GOT3 (cell line): ENCODE measurements around the gene DHX8.
"Not testable (repeated sequence)": the region's sequence is repeated elsewhere in the genome, so short reads cannot be mapped to it uniquely, and the experiment has no call there.

Source experiments
- DNase-seq: peaks from one replicate; lab custom pipeline; 2025; ENCODE audit warnings: mixed read lengths; lab: John Stamatoyannopoulos, UW

DHX8 gene

DNA sequence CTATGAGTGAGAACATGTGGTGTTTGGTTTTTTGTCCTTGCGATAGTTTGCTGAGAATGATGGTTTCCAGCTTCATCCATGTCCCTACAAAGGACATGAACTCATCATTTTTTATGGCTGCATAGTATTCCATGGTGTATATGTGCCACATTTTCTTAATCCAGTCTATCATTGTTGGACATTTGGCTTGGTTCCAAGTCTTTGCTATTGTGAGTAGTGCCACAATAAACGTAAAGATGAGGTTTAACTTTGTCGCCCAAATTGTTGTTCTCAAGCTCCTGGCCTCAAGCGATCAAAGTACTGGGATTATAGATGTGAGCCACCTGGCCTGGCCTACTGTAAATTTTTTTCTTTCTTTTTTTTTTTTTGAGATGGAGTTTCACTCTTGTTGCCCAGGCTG, 21.2 kb upstream of the DHX8 start:
- not testable (repeated sequence) for DNase-seq

DNA sequence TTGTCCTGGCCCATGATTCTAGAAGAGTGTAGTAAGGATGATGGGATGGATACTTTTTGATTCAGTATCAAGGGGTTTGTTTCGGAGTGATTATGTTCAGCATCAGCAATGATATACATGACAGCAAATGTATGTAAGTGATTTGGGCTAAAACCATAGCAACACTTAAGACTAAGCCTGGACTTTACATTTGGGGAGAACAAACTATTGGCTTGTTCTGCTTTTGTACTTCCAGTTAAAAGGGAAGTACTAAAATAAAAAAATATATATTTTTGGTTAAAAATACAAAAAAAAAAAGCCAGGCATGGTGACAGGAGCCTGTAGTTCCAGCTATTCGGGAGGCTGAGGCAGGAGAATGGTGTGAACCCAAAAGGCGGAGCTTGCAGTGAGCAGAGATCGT, 20.5 kb upstream of the DHX8 start:
- DNase-seq, result no peak

DNA sequence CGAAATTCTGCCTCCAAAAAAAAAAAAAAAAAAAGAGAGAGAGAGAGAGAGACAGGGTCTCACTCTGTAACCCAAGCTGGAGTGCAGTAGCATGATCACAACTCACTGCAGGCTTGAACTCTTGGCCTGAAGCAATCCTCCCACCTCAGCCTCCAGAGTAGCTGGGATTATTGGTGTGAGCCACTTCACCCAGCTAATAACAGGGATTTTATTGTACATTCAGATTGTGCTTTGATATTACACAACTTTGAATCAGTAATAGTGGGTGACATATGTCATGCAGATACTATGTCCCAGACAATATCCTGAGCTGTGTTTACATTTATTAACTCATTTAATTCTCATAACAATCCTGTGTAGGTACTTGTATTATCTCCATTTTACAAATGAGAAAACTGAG, 19.7 kb upstream of the DHX8 start:
- DNase-seq, result no peak

DNA sequence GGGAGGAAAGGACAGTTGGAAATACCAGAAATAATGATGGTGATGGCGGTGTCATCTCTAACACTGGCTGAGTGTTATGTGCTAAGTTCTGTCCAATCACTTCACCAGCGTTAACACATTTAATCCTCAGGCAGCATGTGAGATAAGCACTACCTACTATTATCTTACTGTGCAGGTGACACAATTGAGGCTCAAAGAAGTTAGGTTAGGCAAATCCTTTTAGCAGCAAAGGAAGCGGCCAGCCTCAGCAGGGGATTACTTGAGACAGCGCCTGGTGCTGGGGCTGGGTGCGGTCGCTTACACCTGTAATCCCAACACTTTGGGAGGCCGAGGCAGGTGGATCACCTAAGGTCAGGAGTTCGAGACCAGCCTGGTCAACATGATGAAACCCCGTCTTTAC, 18.7 kb upstream of the DHX8 start:
- DNase-seq, result no peak

DNA sequence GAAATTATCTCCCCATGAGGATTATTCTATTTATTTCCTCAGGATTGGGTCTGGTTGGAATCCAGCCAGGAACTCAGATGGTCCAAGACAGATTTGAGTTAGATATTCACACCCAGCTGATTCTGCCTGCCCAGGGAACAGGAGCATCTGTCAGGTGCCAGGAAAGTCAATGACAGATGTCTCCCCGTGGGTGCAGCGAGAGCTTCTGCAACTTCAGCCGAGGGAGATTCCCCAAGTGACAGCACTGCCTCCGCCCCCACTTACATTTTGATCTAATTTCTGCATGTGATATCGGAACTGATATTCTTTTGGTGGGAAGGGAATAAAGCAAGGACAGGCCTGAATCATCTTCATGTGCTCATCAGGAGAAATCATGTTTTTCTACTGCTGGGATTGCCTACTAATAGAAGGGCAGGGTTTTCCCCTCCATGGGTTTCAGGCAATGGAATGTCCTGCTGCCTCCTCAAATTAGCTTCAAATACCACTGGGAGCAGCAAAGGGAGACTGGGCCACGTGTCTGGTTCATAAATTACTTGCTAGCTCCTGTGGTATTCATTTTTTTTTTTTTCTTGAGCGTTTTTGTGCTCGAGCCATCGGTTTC, 15.7 kb upstream of the DHX8 start:
- no peak for DNase-seq

DNA sequence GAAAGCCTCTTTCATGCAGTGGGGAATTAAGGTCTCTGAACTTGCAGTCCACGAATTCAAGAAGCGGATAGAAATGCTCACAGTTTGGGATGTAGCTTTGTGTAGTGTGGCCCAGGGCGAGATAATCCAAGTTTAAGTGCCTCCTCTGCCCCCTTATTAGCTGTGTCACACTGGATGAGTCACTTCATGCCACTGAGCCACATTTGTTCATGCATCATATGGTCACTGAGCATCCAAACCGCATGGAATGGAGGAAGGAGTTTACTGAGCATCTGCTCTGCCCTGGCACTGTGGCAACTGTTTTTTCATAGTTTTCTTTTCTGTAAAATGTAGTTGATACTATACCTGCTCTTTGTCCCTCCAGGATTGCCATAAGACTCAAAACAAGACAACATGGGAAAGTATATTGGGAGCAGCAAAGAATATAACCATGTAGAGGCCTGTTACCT, 15.1 kb upstream of the DHX8 start:
- DNase-seq, result no peak

DNA sequence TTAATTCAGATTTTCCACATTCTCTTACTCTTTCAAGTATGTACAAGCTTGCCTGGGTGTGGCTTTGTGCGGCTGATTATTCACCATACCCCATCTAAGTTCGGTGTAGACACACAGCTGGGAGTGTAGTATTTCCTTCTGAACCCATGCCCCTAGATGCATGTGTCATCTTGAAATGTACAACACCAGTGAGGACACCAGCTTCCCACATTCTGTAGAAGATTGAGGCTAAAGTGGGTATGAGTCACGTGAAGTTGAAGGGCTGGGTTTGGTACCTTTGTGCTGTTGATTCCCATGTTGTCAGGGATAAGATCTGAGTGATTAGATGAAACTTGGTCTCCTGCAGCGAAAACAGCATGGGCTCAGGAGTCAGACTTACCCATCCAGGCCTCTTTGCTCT, 14.6 kb upstream of the DHX8 start:
- DNase-seq, result no peak

DNA sequence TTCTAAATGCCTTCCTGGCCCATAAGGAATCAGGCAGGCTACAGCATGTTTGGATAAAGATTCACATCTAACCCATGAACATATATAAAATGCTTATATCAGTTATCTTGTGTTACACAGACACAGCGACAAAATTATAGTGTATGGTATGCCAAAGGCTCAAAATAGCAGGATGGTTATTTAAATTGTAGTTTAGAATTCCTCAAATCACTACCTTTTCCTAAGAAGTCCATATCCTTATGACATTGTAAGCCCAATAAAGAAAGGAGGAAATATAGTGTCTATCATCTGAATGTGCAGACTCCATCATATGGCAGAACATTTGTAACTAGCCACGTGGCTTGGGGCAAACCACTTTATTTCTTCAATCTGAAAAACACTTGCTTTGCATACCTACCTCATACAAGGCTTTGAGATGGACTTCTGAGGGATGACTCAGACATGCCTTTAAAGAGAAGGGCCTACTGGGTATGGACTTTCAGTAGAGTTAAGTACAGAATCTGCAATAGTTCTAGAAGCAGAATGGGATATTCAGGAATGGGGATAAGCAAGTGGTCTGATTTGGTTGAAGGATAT, 12.1 kb upstream of the DHX8 start:
- DNase-seq, result no peak

DNA sequence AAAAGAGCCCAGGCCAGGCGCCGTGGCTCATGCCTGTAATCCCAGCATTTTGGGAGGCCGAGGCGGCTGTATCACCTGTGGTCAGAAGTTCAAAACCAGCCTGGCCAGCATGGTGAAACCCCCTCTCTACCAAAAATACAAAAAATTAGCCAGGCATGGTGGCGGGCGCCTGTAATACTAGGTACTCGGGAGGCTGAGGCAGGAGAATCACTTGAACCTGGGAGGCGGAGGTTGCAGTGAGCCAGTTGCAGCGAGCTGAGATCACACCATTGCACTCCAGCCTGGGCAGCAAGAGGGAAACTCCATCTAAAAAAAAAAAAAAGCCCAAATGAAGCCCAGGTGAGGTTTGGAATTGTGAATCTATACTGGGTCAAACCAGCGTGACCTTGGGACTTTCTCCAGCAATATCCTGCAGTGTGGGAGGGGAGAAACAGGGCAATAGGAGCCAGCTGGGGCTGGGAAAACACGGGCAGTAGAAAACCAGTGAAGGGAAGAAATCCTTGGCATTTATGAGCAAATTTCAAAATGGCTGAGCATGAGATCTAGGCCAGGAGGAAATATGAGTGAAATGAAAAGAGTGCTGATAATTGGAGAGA, 8.2 kb upstream of the DHX8 start:
- DNase-seq, result no peak

DNA sequence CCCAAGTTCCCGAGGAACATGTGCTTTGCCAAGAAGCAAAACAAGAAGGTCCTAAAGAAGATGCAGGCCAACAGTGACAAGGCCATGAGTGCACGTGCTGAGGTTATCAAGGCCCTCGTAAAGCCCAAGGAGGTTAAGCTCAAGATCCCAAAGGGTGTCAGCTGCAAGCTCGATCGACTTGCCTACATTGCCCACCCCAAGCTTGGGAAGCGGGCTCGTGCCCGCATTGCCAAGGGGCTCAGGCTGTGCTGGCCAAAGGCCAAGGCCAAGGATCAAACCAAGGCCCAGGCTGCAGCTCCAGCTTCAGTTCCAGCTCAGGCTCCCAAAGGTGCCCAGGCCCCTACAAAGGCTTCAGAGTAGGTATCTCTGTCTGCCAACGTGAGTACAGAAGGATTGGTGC, 7.5 kb upstream of the DHX8 start:
- not testable (repeated sequence) for DNase-seq

DNA sequence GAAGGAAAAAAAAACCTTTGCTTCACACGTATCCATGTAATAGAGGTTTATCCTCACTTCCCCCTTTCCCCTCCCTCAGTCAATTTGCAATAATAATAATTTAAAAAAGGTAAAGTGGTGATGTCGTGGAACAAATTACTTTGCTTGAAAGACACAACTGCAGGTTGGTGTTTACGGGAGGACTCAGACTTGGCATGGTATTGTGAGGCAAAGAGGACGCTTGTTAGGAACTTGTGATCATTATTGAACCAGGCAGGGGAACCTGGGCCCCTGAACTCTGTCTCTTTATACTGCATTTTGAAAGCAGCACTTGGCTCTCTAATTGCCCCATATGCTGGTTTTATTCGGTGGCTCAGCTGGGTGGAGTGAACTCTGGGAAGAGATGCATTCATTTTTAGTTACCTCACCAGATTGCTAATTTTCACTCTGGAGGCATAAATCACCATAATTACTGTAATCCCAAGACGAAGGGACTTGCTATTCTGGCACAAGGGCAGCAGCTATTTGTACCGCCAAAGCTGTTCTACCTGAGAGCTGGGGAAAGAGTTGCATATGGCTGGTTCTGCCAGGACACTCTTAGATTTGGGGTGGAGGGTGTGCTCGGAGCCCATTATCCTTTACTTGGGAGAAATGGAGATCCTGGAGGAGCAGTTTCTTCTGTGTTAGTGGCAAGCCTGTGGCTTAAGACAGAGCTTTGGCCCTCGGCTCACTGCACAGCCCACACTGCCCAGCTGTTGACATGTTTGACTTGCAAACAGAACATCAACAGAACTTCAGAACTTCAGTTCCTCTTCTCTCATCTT, 5.7 kb upstream of the DHX8 start:
- DNase-seq, result no peak

DNA sequence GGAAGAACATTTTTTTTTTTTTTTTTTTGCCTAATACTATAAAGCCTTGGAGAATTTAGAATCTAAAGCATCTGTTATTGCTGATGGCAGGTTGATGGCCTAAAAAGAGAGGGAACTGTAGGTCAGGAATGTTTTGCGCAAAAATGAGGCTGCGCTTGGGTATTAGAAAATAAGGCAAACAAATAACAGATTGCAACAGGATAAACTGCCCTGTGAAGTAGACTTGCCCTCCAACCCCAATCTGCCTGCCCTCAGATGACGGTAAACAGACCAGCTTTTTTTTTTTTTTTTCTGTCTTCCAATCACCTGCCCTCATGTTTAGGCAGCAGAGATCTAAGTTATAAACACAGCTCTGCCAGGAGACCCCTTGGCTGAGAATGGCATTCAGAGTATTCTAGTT, 3.8 kb upstream of the DHX8 start:
- no peak for DNase-seq

DNA sequence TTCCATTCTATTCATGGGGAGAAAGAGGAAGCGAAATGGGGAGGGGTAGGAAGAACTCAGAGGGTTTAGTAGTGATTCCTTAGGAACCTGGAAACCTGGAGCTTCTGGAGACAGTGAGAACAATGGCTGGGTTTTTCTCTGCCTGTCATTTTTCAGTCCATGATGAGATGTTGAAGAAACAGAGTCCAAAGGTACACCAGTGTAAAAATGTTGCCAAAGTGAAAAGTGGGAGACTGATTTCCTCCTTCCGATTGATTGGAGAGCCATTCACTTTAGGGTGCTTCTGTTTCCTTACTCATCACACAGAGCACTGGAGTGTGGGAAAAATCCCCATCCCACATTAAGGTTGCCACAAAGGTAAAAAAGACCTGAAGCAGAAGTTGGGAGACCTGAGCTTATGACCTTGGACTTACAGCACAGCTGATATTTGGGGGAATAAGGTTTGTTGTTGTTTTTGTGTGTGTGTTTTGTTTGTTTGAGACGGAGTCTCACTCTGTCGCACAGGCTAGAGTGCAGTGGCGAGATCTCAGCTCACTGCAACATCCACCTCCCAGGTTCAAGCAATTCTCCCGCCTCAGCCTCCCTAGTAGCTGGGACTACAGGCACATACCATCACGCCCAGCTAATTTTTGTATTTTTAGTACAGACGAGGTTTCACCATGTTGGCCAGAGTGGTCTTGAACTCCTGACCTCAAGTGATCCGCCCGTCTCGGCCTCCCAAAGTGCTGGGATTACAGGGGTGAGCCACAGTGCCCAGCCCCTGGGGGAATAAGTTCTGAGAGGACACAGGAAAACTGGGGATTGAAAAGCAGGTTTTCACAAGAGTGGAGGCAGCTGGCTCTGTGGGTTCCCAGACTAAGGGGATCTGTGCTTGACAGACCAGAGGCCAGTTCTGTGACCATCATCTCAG, 1.4 kb upstream of the DHX8 start:
- no peak for DNase-seq

DNA sequence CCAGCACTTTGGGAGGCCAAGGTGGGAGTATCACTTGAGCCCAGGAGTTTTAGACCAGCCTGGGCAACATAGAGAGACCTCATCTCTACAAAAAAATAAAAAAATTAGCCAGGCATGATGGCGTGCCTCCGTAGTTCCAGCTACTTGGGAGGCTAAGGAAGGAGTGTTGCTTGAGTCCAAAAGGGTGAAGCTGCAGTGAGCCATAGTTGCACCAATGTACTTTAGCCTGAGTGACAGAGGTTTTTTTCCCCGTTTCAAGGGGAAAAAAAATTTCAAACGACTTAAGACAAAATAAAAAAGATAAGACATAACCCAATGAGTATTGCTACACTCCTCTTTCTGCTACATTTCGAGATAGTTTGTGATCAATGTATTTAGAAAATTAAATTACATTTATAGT, 6.8 kb downstream of the DHX8 start:
- no peak for DNase-seq

DNA sequence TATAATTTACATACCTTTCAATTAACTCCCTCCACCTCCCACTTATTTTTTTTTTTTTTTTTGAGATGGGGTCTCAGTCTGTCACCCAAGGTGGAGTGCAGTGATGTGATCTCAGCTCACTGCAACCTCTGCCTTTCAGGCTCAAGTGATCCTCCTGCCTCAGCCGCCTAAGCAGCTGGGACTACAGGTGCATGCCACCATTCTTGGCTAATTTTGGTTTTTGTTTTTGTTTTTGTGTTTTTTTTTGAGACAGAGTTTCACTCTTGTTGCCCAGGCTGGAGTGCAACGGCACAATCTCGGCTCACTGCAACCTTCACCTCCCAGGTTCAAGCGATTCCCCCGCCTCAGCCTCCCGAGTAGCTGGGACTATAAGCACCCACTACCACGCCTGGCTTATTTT, 25.7 kb downstream of the DHX8 start:
- not testable (repeated sequence) for DNase-seq

DNA sequence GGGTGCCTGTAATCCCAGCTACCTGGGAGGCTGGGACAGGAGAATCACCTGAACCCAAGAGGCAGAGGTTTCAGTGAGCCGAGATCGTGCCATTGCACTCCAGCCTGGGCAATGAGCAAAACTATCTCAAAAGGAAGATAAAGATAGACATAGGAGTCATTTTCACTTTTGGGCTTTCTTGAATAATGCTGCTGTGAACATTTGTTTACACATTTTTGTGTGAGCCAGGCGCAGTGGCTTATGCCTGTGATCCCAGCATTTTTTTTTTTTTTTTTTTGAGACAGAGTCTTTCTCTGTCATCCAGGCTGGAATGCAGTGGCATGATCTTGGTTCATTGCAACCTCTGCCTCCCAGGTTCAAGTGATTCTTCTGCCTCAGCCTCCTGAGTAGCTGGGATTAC, 27.4 kb downstream of the DHX8 start:
- not testable (repeated sequence) for DNase-seq

DNA sequence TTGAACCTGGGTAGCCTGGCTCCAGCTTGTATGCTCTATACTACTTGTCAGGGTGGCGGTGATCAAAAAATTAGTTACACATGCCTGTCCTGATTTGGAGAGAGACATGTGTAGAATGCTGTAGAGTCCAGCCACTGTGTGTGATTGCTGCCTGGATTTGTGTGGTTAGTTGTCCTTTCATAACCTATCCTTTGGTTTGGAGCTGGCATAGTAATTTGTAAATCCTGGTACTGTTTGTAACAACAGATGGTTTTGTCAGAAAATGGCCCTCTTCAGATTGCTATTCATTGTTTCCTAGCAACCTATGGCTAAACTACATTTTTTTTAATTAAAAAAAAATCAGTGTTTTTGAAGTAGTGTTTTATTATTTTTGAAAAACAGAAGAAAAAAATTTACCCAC, 31.9 kb downstream of the DHX8 start:
- DNase-seq, result no peak

DNA sequence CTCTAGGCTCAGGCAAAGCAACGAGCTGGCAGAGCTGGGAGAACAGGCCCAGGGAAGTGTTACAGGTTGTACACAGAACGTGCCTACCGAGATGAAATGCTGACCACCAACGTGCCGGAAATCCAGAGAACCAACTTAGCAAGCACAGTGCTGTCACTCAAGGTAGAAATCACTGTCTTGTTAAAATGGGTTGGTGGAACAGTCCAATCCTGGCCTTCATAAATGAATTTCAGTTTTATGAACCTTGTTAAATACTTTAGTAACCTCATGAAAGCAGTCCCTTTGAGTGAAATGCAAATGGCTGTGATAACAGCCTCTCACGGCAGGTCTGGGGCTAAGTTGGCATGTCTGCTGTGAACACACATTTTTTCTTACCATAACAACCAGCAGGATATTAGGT, 33.4 kb downstream of the DHX8 start:
- DNase-seq, result no peak

DNA sequence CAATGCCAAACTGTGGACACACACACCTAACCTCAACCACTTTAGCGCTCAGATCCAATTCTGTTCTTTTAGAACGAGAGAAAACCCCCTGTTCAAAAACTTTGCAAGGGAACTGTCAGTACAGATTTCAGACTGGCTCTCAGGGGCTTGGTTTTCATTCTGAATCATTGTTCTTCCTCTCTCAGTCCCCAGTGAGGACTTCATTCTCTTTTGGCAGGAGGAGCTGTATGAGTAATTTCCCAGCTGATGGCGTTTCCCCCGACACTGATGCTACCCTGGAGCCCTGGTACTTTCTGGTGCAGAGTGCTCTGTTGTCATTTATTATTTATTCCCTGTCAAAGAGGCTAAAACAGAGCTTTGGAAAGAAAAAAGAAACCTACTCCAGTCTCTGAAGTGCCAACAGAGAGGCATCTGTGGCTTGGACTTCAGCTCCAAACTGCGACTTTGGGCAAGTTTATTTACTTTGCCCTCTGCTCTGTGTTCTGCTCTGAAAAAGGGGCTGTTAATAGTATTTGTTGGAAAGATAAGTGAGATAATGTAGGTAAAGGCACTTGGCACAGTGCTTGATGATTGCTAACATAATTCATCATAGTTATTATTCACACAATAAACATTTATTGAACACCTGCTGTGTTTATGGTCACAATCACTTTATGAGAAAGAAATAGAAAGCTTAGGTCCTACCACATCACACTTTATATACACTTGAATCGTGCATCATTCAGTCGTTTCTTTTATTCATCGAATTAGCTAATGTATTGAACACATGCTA, 34.0 kb downstream of the DHX8 start:
- DNase-seq, result no peak

DNA sequence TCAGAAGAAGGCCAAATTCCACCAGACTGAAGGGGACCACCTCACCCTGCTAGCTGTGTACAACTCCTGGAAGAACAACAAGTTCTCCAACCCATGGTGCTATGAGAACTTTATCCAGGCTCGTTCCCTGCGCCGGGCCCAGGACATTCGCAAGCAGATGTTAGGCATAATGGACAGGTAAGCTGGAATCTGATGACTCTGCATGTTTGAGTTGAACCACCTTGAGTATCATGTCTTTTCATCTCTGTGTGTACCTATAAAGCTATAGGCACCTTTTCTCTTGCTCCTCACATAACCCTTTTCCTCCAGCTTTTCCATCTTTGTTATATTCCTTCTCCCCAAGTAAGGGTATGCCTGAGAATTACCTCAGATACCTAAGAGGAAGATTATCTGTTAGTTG, 37.6 kb downstream of the DHX8 start:
- no peak for DNase-seq

DNA sequence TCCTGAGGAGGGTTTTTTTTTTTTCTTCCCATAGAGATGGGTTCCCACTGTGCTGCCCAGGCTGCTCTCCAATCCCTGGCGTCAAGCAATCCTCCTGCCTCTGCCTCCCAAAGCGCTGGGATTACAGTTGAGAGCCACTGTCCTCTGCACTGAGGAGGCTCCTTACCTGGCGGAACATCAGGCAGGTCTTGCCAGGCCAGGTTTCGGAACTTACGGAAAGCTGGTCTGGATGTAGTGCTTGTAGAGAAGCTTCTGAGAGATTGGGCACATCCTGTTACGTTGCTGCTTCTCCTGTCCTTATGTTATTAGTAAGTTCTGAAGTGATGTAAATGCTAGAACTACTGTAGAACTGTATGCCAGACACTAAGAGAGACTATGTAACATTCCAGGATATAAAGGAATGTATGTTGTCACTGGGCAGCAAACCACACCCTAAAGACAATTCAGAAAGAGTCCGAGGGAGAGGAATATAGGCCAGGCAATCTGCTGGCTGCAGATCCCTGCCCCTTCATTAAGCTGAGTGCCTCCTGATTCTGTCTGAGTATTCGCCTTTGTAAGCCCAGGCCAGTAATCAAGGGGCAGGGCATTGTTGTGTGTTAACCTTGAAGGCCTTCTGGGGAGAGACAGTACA, 41.3 kb downstream of the DHX8 start:
- no peak for DNase-seq
